HT1080 (cell line): Measurements from ENCODE around the gene RTN4R. TPM values are rescaled to one million over a fixed set of nuclear protein-coding genes. Genes with fewer than 3 reads are reported as not detected.

Experiments
- DNase-seq: peaks from one replicate; pipeline ENCODE4 v3.0.0-alpha.2; 2015; ENCODE audit warnings: low read depth
- total RNA-seq: library from RNA; depleted of rRNA; stranded (reverse); fragments of >200 nt; shearing (Covaris generic); gene quantifications from 2 replicates; pipeline ENCODE4 v1.2.3, GENCODE V29; 2014

The RTN4R gene
- total RNA-seq, 1 experiment from 2014 or later = 4.9 TPM

- DNase-seq = no peak
Measured at GRCh38 chr22:20230777-20231420, 37.2 kb downstream of the RTN4R start.

- no peak for DNase-seq
Measured at GRCh38 chr22:20229916-20230775, 38.0 kb downstream of the RTN4R start.

- no peak for DNase-seq
Measured at GRCh38 chr22:20228939-20229272, 39.2 kb downstream of the RTN4R start.

- no peak for DNase-seq
Measured at GRCh38 chr22:20228055-20228938, 39.8 kb downstream of the RTN4R start.

DNA sequence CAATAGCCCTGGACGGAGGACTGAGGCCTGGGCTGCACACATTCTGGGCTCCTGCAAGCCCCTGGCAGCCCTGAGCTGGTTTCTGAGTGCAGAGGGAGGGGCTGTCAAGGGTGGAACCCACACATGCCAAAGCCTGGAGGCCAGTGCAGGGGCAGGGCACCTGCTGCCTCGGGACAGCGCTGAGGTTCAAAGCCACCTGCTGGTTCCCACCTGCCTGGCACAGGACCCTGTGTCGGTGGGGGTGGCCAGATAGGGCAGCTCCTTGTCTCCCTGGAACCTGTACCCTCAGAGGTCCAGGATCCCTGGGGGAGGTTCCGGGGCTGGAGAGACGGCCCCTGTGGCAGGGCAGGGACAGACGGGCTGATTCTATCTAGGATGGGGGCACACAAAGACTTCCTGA is 40.8 kb downstream of the RTN4R start:
- DNase-seq = no peak

DNA sequence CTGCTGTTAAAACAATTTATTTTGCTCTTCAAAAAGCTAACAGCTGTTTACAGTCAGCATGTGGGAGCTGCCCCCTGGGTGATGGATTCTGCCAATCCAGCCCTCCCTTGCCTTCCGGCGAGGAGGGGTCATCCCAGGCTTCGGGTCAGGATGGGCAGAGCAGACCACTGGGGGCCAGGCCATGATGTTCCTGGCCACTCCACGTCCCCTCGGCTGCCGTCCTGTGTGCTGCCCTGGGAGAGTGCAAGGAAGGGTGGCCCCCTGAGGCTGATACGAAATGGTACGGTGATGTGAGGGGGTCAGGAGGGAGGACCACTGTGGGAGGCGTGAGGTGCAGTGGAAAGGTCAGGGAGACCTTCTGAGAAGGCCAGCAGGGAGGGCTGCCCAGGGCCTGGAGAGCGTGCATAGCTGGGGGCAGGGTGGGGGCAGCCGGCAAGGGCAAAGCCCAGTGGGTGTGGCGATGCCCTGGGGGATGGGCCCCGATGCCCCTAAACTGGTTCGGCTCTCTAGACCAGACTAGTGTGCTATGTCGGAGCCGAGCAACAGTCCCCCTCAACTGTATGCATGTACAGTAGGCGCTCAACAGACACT is 41.3 kb downstream of the RTN4R start:
- DNase-seq = no peak

GRCh38 chr22:20226077-20226716 is 41.9 kb downstream of the RTN4R start:
- DNase-seq = no peak

DNA sequence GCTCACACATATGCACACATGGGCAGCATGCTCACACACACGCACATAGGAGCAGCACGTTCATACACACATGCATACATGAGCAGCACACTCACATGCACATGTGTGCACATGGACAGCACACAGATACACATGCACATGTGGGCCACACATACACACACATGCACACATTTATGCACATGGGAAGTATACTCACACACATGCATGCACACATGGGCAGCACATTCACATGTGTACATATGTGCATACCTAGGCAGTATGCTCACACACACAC is 42.5 kb downstream of the RTN4R start:
- no peak for DNase-seq

GRCh38 chr22:20224917-20225692 is 43.0 kb downstream of the RTN4R start:
- DNase-seq = no peak

DNA sequence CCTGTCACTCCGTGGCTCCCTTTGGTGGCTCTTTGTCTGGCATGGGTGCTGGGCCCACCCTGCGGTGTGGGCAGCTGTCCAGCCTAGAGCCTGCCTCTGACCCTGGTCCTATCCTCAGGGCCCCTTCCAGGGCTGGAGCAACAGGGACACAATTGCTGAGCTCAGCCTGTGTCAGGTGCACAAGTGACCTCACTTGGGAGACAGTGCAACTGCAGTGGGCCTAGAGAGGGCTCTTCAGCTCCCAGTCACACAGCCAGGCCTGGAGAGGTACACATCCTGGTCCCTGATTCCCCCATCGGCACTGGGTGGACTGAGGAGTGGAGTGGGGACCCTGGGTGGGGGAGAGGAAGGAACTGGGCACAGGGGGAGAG is 43.9 kb downstream of the RTN4R start:
- DNase-seq = no peak

GRCh38 chr22:20223421-20224255 is 44.5 kb downstream of the RTN4R start:
- DNase-seq = no peak

- DNase-seq = no peak
Measured at GRCh38 chr22:20222764-20223420, 45.2 kb downstream of the RTN4R start.

DNA sequence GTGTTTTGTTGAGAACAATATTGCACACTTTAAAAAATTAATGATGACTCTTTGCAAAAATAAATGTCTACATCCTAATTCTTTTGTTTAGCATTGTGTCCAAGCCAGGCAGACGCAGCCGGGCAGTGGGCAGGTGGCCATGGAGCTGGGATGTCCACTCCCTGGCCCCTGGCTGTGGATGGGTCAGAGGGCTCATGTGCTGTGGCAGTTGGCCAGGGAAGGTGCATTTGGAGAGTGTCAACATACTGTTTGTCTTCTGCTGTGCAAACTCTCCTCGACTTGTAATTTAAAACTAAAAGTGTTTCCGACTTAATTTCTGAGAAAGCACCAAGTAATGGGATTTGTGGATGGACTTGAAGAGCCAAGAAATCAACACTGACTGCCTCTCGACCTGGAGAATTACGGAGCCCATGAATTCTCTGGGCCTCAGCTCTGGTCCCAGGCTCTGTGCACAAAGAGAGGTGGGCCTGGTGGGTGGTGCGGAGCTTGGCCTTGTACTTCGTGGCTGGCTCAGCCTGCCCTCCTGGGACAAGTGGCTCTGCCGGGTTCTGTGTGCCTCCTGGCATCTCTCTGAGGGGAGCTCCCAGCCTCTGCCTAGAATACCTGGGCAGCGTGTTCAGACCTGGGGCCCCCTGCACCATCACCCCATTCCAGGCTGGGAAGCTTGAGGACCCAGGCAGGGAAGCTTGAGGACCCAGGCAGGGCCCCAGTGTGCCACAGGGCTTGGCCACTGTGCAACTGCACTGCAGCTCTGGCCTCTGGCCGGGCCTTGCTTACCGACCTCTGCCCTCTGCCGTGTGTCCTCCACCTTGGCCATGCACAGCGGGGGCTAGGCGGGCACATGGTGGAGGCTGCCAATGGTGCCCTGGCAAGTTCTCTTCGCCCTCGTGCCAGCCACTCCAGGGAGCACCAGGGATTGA is 46.4 kb downstream of the RTN4R start:
- DNase-seq = no peak

DNA sequence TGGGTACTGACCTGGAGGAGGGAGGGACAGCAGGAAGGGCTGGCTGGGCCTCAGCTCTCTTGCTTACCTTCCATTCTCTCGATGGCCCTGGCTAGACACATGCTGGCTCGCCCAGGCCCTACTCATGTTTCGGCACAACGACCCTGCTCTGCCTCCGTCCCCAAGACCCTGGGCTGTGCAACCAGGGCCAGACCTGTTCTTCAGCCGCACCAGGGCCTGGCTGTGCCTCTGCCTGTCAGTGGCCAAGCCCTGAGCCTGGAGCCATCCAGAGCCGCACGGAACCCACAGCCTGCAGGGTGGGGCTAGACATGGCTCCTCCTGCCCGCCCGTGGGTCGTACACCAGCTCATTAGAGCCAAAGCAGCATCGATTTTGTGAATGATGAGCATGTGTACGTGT is 47.5 kb downstream of the RTN4R start:
- DNase-seq = no peak

- DNase-seq = no peak
Measured at GRCh38 chr22:20219667-20220628, 48.2 kb downstream of the RTN4R start.

- DNase-seq = no peak
Measured at GRCh38 chr22:20218987-20219386, 49.1 kb downstream of the RTN4R start.

DNA sequence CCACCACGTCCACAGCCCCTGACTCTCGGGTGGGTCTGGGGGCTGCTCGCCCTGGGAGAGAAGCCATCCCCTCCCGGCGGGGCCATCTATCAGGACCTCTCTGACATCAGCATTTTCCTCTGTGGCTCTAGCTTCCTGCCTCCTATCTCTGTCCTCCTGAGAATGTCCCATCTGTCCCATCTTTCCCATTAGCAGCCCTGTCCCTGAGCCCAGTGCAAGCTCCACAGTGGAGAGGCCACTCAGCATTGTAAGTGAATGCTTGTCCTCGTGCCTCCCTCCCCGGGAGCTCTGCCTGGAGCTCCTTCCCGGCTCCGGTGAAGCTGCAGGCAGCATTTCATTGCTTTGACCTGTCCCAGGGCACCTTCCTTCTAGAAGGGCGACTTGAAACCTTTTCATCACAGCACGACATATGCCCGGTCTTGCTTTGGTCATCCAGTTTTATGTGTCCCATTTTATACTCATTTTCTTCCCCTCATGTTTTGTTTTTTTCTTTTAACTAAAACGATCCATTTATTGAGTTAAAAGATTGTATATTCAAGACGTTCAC is 49.7 kb downstream of the RTN4R start:
- no peak for DNase-seq
